Stimulated activated CD4-positive, alpha-beta T cell treated with anti-CD3 and anti-CD28 coated beads, Interleukin-4, amount 100 ng/mL, for 48 hours (primary cell): ENCODE data around the gene HLF.
A peak's percentile ranks its signal among the peaks of the same experiment; 100 is the strongest.

Experiments
- DNase-seq, 2 donors: peaks; one replicate each; pipeline ENCODE4 v3.0.0-alpha.2; 2020; ENCODE audit warnings: low read depth in 2 of 2

HLF gene

DNA sequence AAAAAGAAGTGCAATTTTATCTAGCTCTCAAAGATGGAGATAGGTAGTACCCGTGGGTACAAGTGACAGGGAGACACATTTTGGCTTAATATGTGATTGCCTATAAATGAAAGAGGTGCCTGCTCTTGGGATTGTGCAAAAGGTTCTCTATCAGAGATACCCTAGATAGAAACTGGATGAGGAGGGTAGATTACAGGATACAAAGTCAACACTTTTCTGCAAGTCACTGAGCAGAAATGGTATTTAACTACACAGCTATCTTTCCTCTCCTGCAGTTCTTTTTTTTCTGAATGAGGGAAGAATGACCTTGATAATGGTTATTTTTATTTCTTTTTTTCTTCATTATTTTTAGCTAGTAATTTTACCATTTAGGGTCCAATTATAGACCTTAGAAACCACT, 89.2 kb downstream of the HLF start:
- no peak for DNase-seq

DNA sequence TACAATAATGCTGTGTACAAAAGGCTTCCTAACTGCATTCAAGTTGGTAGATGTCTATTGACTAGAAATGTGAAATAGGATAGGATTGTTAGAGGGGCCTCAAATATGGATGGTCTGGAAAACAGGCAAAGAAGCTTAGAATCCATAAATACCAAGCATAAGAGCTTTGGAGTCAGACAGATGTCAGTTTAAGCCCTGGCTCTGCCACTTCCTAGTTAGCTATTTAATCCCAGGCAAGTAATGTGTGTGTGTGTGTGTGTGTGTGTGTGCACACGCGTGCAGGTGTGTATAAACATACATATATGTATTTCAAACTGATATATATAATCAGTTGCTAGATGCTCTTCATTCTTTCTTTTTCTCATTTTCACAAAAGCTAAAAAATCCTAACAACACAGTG, 90.2 kb downstream of the HLF start:
- DNase-seq = no peak

DNA sequence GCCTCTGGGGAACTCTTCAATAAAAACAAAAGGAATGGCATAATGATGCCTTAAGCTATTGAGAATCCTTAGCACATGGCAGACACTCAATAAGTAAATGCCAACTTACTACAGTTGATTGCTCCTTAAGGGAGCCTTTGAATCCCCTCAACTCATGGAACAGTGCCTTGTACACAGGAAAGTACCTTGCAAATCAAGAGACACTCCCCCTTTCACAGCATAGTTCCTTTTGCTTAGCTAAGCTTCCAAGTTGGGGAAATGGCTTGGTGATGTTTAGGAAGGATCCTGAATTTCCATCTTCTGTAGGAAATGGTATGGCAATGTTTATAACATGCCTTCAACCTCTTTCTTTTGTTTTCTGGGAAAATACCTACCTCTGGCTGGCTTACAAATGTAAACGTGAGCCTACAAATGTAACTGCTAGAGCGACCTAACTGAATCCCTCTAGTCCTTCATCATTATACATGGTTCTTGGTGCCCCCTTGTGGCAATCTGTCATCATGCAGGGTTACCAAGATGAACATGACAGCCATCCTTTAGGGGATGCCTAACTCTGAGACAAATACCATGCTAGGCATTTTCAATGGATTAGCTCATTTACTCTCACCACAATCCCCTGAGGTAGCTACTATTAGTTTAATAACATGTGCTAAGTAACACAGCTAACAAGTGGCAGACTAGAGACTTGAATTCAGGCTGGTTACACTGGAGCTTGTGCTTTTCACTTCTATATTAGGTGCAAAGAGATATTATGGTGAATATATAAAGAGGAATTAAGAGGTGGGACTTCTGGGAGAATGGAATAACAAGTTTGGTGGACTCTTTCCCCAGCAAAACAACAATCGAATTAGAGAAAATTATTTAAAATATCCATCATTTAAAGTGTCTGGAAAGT, 91.9 kb downstream of the HLF start:
- DNase-seq = peak; percentile 53 to 61

DNA sequence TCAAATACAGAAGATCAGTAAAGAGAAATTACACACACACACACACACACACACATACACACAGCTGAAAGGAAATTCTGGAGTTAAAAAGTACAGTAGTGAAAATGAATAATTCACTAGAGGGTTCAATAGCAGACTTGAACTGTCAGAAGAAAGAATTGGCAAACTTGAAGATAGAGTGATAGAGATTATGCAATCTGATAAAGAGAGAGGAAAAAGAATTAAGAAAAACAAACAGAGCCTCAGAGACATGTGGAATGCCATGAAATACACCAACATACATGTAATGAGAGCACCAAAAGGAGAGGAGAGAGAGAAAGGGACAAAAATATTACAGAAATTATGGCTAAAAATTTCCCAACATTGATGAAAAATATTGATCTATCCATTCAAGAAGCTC, 96.2 kb downstream of the HLF start:
- no peak for DNase-seq

DNA sequence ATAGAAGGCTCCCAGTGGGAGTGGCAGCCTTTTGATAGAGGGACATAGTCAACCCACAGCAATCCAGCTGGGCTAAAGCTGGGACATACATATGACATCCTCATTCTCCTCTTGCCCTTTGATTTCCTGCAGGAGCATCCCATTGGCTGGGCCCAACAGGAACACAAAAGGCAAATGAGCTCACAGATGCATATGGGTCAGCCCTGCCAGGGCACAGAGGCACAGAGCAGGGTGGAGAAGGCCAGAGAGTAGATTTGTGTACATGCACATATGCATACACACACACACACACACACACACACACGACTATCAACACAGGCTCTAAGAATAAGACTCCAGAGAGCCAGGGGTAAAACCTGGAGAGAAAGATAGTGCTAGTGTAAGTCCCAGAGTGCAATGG, 98.3 kb downstream of the HLF start:
- no peak for DNase-seq

DNA sequence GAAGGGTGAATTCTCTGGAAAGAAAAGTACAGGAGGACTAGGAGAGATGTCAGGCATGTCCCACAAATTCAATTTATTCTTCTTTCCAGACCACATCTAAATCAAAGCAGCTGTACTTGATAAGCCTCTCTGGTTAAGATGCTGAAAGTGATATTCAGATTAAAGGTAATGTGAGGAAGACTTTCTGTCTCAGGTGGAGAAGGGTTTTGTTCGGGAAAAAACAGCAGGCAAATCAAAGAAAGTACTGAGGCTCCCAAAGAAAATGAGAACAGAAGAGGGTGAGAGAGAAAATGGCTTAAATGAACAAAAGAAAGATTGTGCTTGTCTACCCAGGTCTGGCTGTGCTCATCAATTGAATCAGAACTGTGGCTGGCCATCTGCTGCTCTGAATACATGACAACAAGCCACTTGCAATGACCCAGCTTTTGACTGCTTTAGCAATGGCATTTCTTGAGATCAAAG, 101.3 kb downstream of the HLF start:
- no peak for DNase-seq

DNA sequence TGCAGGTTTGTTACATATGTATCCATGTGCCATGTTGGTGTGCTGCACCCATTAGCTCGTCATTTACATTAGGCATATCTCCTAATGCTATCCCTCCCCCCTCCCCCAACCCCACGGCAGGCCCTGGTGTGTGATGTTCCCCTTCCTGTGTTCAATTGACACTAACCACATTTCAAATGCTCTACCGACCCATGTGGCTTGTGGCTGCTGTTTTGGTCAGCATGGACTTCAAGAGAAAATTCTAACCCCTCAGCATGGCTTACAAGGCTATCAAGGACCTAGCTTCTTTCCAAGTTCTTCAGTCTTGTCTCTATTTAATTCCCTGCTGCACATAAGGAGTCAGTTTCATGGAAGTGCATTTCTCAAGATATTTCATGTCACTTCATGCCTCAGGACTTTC, 103.9 kb downstream of the HLF start:
- no peak for DNase-seq
